AG09319 (cell line): ENCODE results near the gene UNC5A.

ENCODE experiments used
- DNase-seq: peaks from one replicate; pipeline ENCODE4 v3.0.0-alpha.2; 2010; ENCODE audit warnings: low read depth; ENCODE audit errors: extremely low read depth
- TF ChIP-seq, protein P1 (sequence below): IDR thresholded peaks from 2 replicates; pipeline ENCODE4 v1.5.1; 2011; ENCODE audit warnings: low read depth, mild to moderate bottlenecking, inconsistent platforms, low read length, moderate library complexity

UNC5A gene

DNA sequence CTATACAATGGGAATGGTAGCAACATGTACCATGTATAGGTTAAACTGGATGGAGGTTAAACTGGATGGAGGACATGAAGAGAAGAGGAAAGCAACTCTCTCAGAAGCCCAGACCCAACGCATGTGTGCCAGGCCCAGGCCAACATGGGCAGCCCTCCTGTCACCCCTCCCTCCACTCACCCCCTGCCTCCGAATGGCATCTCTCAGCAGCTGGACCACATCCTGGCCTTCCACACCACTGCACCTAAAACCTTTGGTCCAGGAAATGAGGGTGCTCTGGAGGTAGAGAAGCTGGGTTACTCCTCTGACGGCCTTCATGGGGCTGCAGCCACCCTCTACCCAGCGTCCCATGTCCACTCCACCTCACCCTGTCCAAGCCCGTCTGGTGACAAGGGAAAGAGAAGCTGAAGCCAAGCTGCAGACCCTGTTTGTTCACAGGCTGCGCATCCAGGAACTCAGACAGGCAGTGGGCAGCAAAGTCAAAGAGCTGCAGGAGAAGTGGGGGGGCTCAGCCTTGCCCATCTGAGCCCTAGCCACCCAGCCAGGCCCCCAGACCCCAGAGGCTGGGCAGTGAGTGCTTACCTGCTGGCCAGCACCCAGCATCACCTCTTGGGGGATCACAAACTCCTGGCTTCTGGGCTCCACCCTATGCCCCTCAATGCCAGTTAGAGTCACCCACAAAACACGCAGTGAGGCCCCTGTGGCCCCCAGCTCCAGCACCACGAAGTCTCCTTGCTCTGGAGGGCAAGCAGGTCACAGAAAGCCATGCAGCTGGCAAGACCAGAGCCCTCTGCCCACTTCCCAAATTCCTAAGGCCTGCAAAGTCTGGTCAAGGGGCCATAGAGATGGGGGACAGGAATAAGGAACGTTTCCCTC is 80.3 kb downstream of the UNC5A start:
- TF ChIP-seq, protein P1, sequence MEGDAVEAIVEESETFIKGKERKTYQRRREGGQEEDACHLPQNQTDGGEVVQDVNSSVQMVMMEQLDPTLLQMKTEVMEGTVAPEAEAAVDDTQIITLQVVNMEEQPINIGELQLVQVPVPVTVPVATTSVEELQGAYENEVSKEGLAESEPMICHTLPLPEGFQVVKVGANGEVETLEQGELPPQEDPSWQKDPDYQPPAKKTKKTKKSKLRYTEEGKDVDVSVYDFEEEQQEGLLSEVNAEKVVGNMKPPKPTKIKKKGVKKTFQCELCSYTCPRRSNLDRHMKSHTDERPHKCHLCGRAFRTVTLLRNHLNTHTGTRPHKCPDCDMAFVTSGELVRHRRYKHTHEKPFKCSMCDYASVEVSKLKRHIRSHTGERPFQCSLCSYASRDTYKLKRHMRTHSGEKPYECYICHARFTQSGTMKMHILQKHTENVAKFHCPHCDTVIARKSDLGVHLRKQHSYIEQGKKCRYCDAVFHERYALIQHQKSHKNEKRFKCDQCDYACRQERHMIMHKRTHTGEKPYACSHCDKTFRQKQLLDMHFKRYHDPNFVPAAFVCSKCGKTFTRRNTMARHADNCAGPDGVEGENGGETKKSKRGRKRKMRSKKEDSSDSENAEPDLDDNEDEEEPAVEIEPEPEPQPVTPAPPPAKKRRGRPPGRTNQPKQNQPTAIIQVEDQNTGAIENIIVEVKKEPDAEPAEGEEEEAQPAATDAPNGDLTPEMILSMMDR, result no peak
- DNase-seq, result no peak

DNA sequence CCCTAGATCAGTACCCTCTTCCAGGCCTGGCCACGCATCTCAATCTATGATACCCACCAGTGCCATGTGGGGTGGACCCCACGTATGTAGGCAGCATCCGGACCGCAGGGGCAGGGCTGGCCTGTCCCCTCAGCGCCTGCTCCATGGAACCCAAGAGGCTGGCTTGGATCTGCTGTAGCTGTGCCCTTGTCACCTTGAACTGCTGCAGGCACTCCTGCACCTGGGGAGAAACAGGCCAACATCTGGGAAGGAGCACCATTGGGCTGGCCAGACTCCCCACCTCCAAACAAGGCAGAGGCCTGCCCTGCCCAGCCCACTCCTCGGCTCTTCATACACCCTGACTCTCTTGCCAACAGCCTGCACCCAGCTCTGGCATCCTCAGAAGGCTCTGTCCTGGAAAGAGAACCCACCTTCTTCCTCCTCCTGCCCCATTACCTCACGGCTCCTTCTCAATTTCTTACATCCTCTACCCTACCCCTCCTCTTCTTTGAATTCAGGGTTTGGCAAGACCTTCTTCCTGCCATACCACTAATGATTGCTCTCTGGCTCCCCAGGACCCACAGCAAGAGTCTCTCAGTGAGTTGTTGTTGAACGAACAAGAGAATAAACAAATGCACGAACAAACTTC is 81.1 kb downstream of the UNC5A start:
- DNase-seq, result no peak
- TF ChIP-seq, protein P1, result no peak

DNA sequence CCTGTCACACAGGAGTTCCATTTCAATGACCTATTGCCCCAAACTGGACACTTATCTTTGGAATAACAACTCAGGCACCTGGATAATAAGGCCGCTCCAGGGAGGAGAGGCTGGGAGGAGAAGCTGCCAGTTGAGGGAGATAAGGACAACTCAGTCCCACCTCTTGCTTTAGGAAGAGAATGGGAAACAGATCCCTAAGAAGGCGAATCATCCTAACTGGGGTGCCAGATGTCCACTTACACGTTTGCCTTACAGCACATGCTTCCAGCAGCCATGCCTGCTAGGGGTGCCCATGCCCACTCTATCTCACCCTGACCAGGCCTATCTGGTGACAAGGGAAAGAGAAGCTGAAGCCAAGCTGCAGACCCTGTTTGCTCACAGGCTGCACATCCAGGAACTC is 82.3 kb downstream of the UNC5A start:
- TF ChIP-seq, protein P1, result no peak
- no peak for DNase-seq

DNA sequence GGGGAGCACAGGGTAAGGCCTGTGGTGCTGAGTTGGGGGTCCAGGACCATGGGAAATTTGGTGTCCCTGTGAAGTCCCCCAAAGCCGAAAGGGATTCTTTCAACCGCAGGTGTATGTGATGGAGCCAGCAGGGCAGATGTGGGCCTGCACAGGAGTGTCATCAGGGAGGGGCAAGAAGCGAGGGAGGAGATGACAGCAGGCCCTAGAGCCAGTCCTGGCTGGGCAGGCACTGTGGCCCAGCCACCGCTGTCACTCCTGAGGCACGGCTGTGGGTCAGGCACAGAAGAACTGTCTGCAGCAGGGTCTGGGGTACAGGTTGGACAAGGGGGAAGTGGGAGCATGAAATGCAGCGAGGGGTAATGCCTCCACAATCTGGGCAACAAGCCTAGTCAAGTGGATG is 83.9 kb downstream of the UNC5A start:
- TF ChIP-seq, protein P1, result no peak
- DNase-seq, result no peak

DNA sequence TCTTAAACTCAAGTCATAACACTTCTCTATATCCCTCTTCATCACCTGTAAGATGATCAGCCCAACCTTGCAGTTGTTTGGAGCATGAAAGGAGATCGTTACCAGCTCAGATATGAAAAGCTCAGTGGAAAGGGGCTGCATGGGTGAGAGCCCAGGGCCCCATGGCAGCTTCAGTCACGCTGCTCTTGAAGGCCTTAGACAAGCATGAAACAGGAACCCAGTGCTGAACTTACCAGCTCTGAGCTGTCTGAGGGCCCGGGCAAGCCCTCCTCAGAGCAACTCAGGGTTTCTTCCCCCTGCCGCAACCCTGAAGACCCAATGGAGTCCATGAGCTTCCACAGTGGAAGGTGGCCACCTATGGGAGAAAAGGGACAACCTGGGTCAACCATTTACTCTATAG is 85.5 kb downstream of the UNC5A start:
- no peak for DNase-seq
- TF ChIP-seq, protein P1, result no peak

DNA sequence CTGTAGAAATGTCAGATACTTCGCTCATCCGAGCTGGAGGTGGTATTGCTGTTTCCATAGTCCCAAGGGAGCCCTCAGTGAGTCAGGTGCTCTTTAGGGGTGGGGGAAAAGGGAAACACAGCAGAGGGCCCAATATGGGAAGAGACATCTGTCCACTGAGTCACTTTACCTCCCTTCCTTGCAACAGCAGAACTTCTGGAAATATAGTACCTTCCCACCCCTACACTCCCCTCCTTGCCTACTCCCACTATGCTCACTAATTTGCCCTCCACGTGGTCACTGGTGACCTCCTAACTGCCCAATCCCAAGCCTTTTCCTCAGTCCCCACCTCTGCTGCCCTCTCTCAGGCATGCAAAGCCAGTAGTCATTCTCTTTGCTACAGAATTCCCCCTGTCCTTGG is 86.9 kb downstream of the UNC5A start:
- no peak for DNase-seq
- TF ChIP-seq, protein P1, result no peak

DNA sequence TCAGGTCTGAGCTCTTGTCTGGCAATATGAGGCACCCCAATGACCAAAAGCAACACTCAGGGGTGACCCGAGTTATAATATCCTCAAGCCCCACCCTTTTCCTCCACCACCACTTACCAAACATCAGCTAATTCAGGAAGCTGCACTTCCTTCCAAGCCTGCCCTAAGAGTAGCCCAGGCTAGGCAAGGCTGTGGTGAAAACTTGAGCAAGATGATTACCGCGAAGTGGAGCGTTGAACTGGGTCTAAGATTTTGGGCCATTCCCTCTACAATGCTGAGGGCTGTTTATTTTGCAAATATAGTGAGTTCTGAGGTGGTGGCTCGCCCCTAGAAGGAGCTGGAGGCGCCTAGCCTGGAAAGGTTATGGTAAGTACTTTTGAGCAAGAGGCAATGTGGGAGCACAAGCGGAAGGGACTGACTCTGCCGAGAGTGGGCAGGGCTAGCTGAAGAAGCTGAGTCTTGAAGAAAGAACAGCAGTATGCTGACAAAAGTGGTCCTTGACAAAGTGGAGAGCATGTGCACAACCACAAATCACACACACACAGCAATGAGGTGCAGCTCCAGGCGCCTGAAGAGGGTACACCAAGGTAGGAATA is 89.0 kb downstream of the UNC5A start, which contains the start of gene HK3:
Gene HK3 (minus strand): TSS at position 51 of the 596 bp plus-strand sequence. CDS start 3,187 bp downstream, outside the sequence.
- TF ChIP-seq, protein P1, result no peak
- no peak for DNase-seq
